ENCODE measurements around the gene HSPA6.

The HSPA6 gene

GRCh38 chr1:161482610-161483009, 41.7 kb upstream of the HSPA6 start:
- ChIA-PET POLR2A (no interaction called here), CTCF (interaction anchor here (0.8 to 1.2 kb wide), 3 partner anchors 13 to 265 kb away, joined by 5 to 6 read pairs (median 5); no protein-coding TSS in a partner anchor)
- no peaks in the 10 kb centered on the region for H3K9me3 ChIP-seq (ENCODE audit: control insufficient read depth, insufficient read depth, low read depth, low read length)
- H3K36me3 ChIP-seq (ENCODE audit: control insufficient read depth in 2 of 2, insufficient read depth in 1 of 2, low read length in 2 of 2): no peaks in the 10 kb centered on the region
- no peak overlapping the region for H3K27ac ChIP-seq (ENCODE audit: extremely low read depth, low read depth, low read length)
- H3K4me1 ChIP-seq (ENCODE audit: control insufficient read depth, insufficient read depth, low read length): no peaks in the 10 kb centered on the region
- TF ChIP-seq ZNF112 (tag by site-specific recombination; IDR thresholded peaks at IDR 0.05): no peak
- no peak for TF ChIP-seq ZNF76 (tag by site-specific recombination; IDR thresholded peaks at IDR 0.05; ENCODE audit: borderline replicate concordance, low read depth)
- TF ChIP-seq ZNF548 (tag by site-specific recombination; IDR thresholded peaks at IDR 0.05): no peak
- TF ChIP-seq ZNF221 (tag by site-specific recombination; IDR thresholded peaks at IDR 0.05; ENCODE audit: borderline replicate concordance): no peak
- TF ChIP-seq ZNF660 (tag by site-specific recombination; IDR thresholded peaks at IDR 0.05): no peak
- TF ChIP-seq ZNF621 (tag by site-specific recombination; IDR thresholded peaks at IDR 0.05): no peak
- no peak for TF ChIP-seq ZNF473 (tag by site-specific recombination; IDR thresholded peaks at IDR 0.05)
- no peak for TF ChIP-seq ZBTB17 (tag by site-specific recombination; IDR thresholded peaks at IDR 0.05)
- no peak for TF ChIP-seq ZNF449 (tag by site-specific recombination; IDR thresholded peaks at IDR 0.05)
- TF ChIP-seq ZSCAN5A (tag by site-specific recombination; IDR thresholded peaks at IDR 0.05): no peak
- TF ChIP-seq INSM2 (tag by site-specific recombination; IDR thresholded peaks at IDR 0.05): no peak
- TF ChIP-seq ZNF747 (tag by site-specific recombination; IDR thresholded peaks at IDR 0.05): no peak
- TF ChIP-seq HOXC10 (CRISPR knock-in tag; IDR thresholded peaks at IDR 0.05): no peak
- TF ChIP-seq ZNF23 (tag by site-specific recombination; IDR thresholded peaks at IDR 0.05; ENCODE audit: borderline replicate concordance): no peak
- no peak for TF ChIP-seq ZNF132 (tag by site-specific recombination; IDR thresholded peaks at IDR 0.05; ENCODE audit: borderline replicate concordance)
- no peak for TF ChIP-seq GFI1B (tag by site-specific recombination; IDR thresholded peaks at IDR 0.05)
- TF ChIP-seq ZNF280D (tag by site-specific recombination; IDR thresholded peaks at IDR 0.05): no peak
- TF ChIP-seq ZNF10 (tag by site-specific recombination; IDR thresholded peaks at IDR 0.05): no peak
- TF ChIP-seq ZNF768 (tag by site-specific recombination; IDR thresholded peaks at IDR 0.05): no peak
- no peak for TF ChIP-seq ZSCAN30 (tag by site-specific recombination; IDR thresholded peaks at IDR 0.05)
- no peak overlapping the region for H3K4me3 ChIP-seq (ENCODE audit: low read depth, low read length)
